PC-9 (cell line): ENCODE data around the gene FLT3. TPM values are rescaled to one million over a fixed set of nuclear protein-coding genes. Genes with fewer than 3 reads are reported as not detected.
"Not testable (repeated sequence)": the region's sequence is repeated elsewhere in the genome, so short reads cannot be mapped to it uniquely, and the experiment has no call there.

ENCODE experiments used
- BruUV-seq: library from RNA; stranded (reverse); fragments of 400-500 nt; replicated peaks from 2 replicates; lab custom pipeline; 2021; lab: Mats Ljungman, UMichigan
- CTCF ChIA-PET: fragments of 300-600 bp; sonication (Branson Sonifier 250); formaldehyde crosslinking; loops from one replicate; lab custom pipeline; 2022; ENCODE audit warnings: antibody characterized with exemption; lab: Charles Lee
- POLR2A ChIA-PET: fragments of 300-600 bp; sonication (Branson Sonifier 250); formaldehyde crosslinking; loops from one replicate; lab custom pipeline; 2022; ENCODE audit warnings: antibody characterized with exemption; ENCODE audit not compliant: unreplicated experiment; lab: Charles Lee
- DNase-seq, 2 experiments: peaks; one replicate each; pipeline versions ENCODE4 v3.0.0 to v3.0.0-alpha.2; 2015 to 2022; ENCODE audit warnings: mixed read lengths in 1 of 2
- H2AFZ ChIP-seq: fragments of 200-600 bp; sonication (generic); 2 replicates; pipeline ENCODE4 v1.8.1; 2017; ENCODE audit warnings: antibody characterized with exemption
- H3F3A ChIP-seq: fragments of 200-600 bp; sonication (generic); 2 replicates; pipeline ENCODE4 v1.8.1; 2017; ENCODE audit warnings: antibody characterized with exemption, mild to moderate bottlenecking, low read depth; ENCODE audit not compliant: insufficient read depth
- H3K27ac ChIP-seq: fragments of 200-600 bp; sonication (generic); 2 replicates; pipeline ENCODE4 v1.6.1; 2016; ENCODE audit warnings: mixed run types
- H3K27me3 ChIP-seq: fragments of 200-600 bp; sonication (generic); 2 replicates; pipeline ENCODE4 v1.6.1; 2016; ENCODE audit warnings: low read depth, mixed run types; ENCODE audit not compliant: insufficient read depth
- H3K36me3 ChIP-seq: fragments of 200-600 bp; sonication (generic); 2 replicates; pipeline ENCODE4 v1.6.1; 2016; ENCODE audit warnings: low read depth, mixed run types
- H3K4me1 ChIP-seq: fragments of 200-600 bp; sonication (generic); replicated peaks from 2 replicates; pipeline ENCODE4 v1.6.1; 2016; ENCODE audit warnings: mixed run types; ENCODE audit not compliant: insufficient read depth
- H3K4me2 ChIP-seq: fragments of 200-600 bp; sonication (generic); 2 replicates; pipeline ENCODE4 v1.6.1; 2017; ENCODE audit warnings: mixed run types
- H3K4me3 ChIP-seq: fragments of 200-600 bp; sonication (generic); 2 replicates; pipeline ENCODE4 v1.6.1; 2016; ENCODE audit warnings: mixed run types
- H3K79me2 ChIP-seq: fragments of 200-600 bp; sonication (generic); 2 replicates; pipeline ENCODE4 v1.6.1; 2017; ENCODE audit warnings: low read depth, mixed run types
- H3K9me2 ChIP-seq: fragments of 200-600 bp; sonication (generic); 2 replicates; pipeline ENCODE4 v1.8.1; 2017; ENCODE audit warnings: mild to moderate bottlenecking; ENCODE audit not compliant: insufficient read depth
- H3K9me3 ChIP-seq: fragments of 200-600 bp; sonication (generic); 2 replicates; pipeline ENCODE4 v1.8.1; 2016; ENCODE audit warnings: low read depth; ENCODE audit not compliant: insufficient read depth
- H4K20me1 ChIP-seq: fragments of 200-600 bp; sonication (generic); 2 replicates; pipeline ENCODE4 v1.8.1; 2017; ENCODE audit not compliant: insufficient read depth
- EZH2 ChIP-seq: fragments of 200-600 bp; sonication (generic); IDR thresholded peaks from 2 replicates; pipeline ENCODE4 v1.8.0; 2017; ENCODE audit warnings: antibody characterized with exemption, low read depth
- intact Hi-C: fragments of 100-400 bp; cut with micrococcal nuclease; formaldehyde crosslinking; loops from one replicate; pipeline ENCODE4 v1.10.0; 2022; ENCODE audit not compliant: unreplicated experiment
- total RNA-seq: library from RNA; stranded (reverse); gene quantifications from 2 replicates; pipeline ENCODE4 v1.2.3, GENCODE V29; 2021
- TF ChIP-seq, protein P1 (sequence below): fragments of 200-600 bp; sonication (generic); conservative IDR thresholded peaks from 2 replicates; pipeline ENCODE4 v1.6.1; 2017; ENCODE audit warnings: mixed run types, antibody characterized with exemption, mild to moderate bottlenecking, moderate library complexity

FLT3 gene
- total RNA-seq, 1 experiment from 2014 or later: not detected

DNA sequence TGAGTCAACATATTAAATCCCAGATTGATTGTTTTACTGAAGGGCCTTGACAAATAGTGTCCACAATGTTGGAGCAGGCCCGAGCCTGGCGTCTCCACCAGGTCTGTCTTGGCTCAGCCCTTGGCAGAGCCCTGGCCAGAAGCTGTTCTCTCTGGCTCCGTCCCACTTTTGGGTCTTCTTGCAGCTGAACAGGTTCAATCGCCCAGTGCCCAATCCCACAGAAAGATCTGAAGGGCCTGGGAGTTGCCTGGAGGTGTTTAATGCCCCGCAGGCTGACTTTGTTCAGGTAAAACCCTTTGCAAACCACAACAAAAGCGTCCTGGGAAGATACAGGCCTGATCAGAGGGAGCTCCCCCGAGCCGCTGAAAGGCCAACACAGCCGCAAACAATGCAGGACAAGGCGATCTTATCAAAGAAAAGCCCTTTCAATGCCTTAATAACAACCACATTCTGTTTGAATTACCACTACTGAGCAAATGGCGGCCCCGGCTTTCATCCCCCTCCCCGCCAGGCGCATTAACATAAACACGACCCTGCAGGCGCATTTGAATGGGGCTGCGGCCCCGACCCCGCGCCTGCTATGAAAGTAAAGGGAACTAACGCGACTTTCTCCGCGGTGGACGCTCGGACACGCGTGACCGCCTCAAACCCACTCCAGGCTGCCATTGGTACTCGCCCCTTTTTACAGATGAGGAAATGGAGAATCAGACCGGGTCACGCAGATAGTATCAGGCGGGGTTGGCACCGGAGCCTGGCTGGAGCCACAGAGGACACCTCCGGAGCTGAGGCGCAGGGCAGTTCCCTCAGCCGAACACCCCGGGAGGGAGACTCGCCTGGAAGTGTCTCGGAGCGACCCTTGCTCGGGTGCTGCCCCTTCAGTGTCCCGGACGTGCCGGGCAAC, 134.4 kb downstream of the FLT3 start:
- no TSS peak for BruUV-seq
- intact Hi-C loops: no loop called here
- no peaks in the 10 kb centered on the region for H3K79me2 ChIP-seq
- no peak for TF ChIP-seq EZH2
- TF ChIP-seq, protein P1, sequence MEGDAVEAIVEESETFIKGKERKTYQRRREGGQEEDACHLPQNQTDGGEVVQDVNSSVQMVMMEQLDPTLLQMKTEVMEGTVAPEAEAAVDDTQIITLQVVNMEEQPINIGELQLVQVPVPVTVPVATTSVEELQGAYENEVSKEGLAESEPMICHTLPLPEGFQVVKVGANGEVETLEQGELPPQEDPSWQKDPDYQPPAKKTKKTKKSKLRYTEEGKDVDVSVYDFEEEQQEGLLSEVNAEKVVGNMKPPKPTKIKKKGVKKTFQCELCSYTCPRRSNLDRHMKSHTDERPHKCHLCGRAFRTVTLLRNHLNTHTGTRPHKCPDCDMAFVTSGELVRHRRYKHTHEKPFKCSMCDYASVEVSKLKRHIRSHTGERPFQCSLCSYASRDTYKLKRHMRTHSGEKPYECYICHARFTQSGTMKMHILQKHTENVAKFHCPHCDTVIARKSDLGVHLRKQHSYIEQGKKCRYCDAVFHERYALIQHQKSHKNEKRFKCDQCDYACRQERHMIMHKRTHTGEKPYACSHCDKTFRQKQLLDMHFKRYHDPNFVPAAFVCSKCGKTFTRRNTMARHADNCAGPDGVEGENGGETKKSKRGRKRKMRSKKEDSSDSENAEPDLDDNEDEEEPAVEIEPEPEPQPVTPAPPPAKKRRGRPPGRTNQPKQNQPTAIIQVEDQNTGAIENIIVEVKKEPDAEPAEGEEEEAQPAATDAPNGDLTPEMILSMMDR: no peak
- no peaks in the 10 kb centered on the region for H3K9me3 ChIP-seq
- DNase-seq: no peak
- CTCF ChIA-PET: interaction anchor here (0.9 kb wide), 1 partner anchor 135 kb away, joined by 3 read pairs; no protein-coding TSS in a partner anchor
- no peaks in the 10 kb centered on the region for H3K36me3 ChIP-seq
- H3K4me3 ChIP-seq: no peak overlapping the region
- no peaks in the 10 kb centered on the region for H3K9me2 ChIP-seq
- no peaks in the 10 kb centered on the region for H4K20me1 ChIP-seq
- H3K27ac ChIP-seq: no peak overlapping the region
- peaks cover 16% of the 10 kb centered on the region for H3K4me1 ChIP-seq
- POLR2A ChIA-PET: no interaction called here
- no peak overlapping the region for H3K4me2 ChIP-seq
- peaks cover 20% of the 10 kb centered on the region for H3K27me3 ChIP-seq
- no peak overlapping the region for H2AFZ ChIP-seq
- no peaks in the 10 kb centered on the region for H3F3A ChIP-seq

DNA sequence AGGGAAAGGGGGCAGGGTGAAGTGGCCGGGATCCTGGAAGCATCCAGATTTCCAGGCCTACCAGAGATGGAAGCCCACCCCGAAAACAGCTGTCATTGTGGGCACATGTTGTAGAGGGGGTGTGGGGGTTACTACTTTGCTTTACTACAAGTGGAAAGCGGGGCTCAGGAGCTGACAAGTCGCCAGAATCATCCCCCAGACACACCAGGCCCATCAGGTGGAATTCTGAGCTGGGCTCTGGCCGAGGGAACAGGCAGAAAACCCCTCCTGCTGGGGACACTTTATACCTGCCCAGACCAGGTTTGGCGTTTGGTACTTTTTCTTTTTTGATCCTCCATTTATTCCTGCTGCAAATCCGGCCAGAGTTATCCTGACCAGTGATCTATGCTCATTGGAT, 135.0 kb downstream of the FLT3 start:
- peaks cover 20% of the 10 kb centered on the region for H3K27me3 ChIP-seq
- DNase-seq: no peak
- no peaks in the 10 kb centered on the region for H3F3A ChIP-seq
- H4K20me1 ChIP-seq: no peaks in the 10 kb centered on the region
- H2AFZ ChIP-seq: no peak overlapping the region
- intact Hi-C loops: no loop called here
- no peaks in the 10 kb centered on the region for H3K9me3 ChIP-seq
- no peaks in the 10 kb centered on the region for H3K9me2 ChIP-seq
- H3K4me3 ChIP-seq: no peak overlapping the region
- POLR2A ChIA-PET: no interaction called here
- H3K27ac ChIP-seq: no peak overlapping the region
- TF ChIP-seq, protein P1: no peak
- TF ChIP-seq EZH2: no peak
- H3K79me2 ChIP-seq: no peaks in the 10 kb centered on the region
- no TSS peak for BruUV-seq
- CTCF ChIA-PET: interaction anchor here (0.9 kb wide), 1 partner anchor 135 kb away, joined by 3 read pairs; no protein-coding TSS in a partner anchor
- H3K4me2 ChIP-seq: no peak overlapping the region
- H3K36me3 ChIP-seq: no peaks in the 10 kb centered on the region
- H3K4me1 ChIP-seq: peaks cover 22% of the 10 kb centered on the region

DNA sequence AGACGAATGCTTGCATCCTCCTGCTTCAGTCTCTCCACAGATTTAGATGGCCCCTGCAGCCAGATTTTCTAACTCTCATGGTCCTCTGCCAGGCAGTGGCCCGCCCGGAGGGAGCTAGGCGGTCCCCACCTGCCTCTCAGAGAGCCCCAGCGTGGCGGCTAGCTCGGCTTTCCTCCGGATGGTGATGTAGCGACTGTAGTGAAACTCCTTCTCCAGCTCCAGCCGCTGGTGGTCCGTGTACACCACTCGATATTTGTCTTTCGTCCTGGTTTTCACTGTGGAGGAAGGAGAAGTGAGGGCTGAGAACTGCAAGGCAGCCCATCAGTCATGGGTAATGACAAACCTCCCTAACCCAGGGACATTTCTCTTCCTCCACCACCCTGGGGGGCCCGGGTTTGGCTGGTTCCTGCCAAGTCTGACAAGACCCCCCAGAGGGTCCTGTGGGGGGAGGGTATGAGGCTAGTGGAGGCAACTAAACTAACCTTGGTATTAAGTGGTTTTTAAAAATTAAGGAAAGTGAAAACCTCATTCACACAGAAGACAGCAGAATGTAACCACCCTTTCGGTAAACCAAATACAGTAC, 135.5 kb downstream of the FLT3 start:
- DNase-seq: no peak
- TF ChIP-seq, protein P1: no peak
- no peak for TF ChIP-seq EZH2
- no peaks in the 10 kb centered on the region for H3K36me3 ChIP-seq
- no peak overlapping the region for H3K4me3 ChIP-seq
- H3K27ac ChIP-seq: no peak overlapping the region
- no peak overlapping the region for H2AFZ ChIP-seq
- no peaks in the 10 kb centered on the region for H3K9me3 ChIP-seq
- ChIA-PET CTCF (no interaction called here), POLR2A (no interaction called here)
- peaks cover 19% of the 10 kb centered on the region for H3K27me3 ChIP-seq
- no peaks in the 10 kb centered on the region for H3K79me2 ChIP-seq
- H3F3A ChIP-seq: no peaks in the 10 kb centered on the region
- no peaks in the 10 kb centered on the region for H4K20me1 ChIP-seq
- H3K4me1 ChIP-seq: peaks cover 27% of the 10 kb centered on the region
- intact Hi-C loops: no loop called here
- no peaks in the 10 kb centered on the region for H3K9me2 ChIP-seq
- no TSS peak for BruUV-seq
- H3K4me2 ChIP-seq: no peak overlapping the region

DNA sequence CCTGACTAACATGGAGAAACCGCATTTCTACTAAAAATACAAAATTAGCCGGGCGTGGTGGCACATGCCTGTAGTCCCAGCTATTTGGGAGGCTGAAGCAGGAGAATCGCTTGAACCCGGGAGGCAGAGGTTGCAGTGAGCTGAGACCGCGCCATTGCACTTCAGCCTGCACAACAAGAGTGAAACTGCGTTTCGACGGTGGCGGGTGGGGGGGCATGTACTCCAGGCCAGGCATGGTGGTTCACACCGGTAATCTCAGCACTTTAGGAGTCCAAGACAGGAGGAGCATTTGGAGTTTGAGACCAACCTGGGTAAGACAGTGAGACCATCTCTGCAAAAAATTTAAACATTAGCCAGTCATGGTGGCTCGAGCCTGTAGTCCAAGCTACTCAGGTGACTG, 136.2 kb downstream of the FLT3 start:
- CTCF ChIA-PET: not testable (repeated sequence)
- H3K27me3 ChIP-seq: peaks cover 13% of the 10 kb centered on the region

More for the DNA sequence above, 136.2 kb downstream of the FLT3 start:
- H3K36me3 ChIP-seq, H3K27ac ChIP-seq, POLR2A ChIA-PET, BruUV-seq, H2AFZ ChIP-seq, H3K79me2 ChIP-seq, H3K4me3 ChIP-seq, H4K20me1 ChIP-seq, H3K4me2 ChIP-seq, DNase-seq, intact Hi-C loops, H3K9me3 ChIP-seq, H3F3A ChIP-seq, H3K9me2 ChIP-seq: not testable (repeated sequence)
- peaks cover 33% of the 10 kb centered on the region for H3K4me1 ChIP-seq
